Measurements from ENCODE around the gene OR7G1. TPM values are rescaled to one million over a fixed set of nuclear protein-coding genes. Genes with fewer than 3 reads are reported as not detected.

OR7G1 gene
- total RNA-seq, 2 donors from 2014 or later, result not detected

DNA sequence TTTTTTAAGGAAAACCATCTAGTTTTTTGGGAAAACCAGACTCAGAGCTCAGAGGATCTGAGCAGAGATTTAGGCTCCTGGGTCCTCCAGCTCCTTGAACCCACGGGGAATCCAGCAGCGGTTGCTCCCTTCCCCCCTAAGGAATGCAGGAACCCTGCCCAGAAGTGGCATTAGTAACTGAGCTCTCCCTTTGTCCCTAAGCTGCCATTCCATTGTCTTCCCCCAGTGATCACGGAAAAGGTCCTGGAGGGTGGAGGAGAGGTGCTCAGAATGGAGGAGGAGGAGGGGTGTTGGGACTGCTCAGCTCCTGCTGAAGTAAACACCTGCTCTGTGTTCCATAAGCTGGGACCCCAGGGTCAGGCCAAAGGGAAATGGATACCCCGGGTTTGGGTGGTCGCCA, 45.5 kb downstream of the OR7G1 start:
- Mint-ChIP-seq H3K27ac (no peak overlapping the region), H3K4me1 (no peaks in the 10 kb centered on the region), H3K27me3 (no peaks in the 10 kb centered on the region), H3K4me3 (no peak overlapping the region), H3K36me3 (ENCODE audit: low read depth) (no peaks in the 10 kb centered on the region)
- DNase-seq (no peak), ATAC-seq (no peak)
- no peaks in the 10 kb centered on the region for H3K9me3 ChIP-seq (ENCODE audit: control insufficient read depth, low read length, poor library complexity, severe bottlenecking)

DNA sequence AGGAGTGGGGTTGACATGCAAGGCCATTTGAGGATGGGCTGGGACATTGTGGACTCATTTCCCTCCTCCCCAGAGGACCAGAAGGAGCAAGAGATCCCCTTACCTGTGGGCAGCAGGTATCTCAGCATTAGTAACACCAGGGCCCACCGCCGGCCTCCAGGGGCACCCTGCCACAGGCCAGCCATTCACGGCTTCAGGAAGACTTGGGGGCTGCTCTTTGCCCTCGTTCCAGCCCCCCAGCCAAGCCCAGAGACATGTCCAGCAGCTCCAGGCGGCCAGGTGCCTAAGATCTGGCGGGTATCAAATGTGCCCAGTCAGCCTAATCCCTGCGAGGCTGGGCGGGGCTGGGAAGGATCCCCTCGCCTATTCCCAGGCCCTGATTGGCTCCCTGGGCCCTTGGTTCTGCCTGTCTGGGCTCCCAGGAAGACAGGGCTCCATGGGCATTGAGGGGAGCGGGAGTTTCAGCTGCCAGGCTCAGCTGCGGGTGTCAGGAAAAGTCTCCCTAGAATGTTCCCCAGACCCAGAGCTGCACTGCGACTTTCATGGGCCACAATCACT, 50.0 kb downstream of the OR7G1 start:
- ATAC-seq, result no peak
- no peaks in the 10 kb centered on the region for H3K27me3 Mint-ChIP-seq
- H3K9me3 ChIP-seq (ENCODE audit: control insufficient read depth, low read length, poor library complexity, severe bottlenecking), result no peaks in the 10 kb centered on the region
- H3K4me1 Mint-ChIP-seq, result no peaks in the 10 kb centered on the region
- DNase-seq, result no peak
- H3K4me3 Mint-ChIP-seq, result no peak overlapping the region
- peaks cover 2% of the 10 kb centered on the region for H3K36me3 Mint-ChIP-seq (ENCODE audit: low read depth)
- no peak overlapping the region for H3K27ac Mint-ChIP-seq

Other genes with a start within 250 kb of the OR7G1 start
- under 1 TPM in 1 of 2 donors, not detected in 1; 0.05 TPM for gene MUC16, start 105.4 kb downstream of the OR7G1 start, total RNA-seq
- gene OR1M1, start 28.7 kb downstream of the OR7G1 start, total RNA-seq, result not detected
- gene OR7G2, start 8.3 kb downstream of the OR7G1 start, total RNA-seq, result not detected
- not detected for gene OR7G3, start 11.2 kb upstream of the OR7G1 start, total RNA-seq
- 10 to 100 TPM; 66.2 to 77.4 TPM for gene ZNF317, start 24.6 kb upstream of the OR7G1 start, total RNA-seq
- not detected for gene OR7D2, start 63.2 kb upstream of the OR7G1 start, total RNA-seq
- gene OR7D4, start 103.8 kb upstream of the OR7G1 start, total RNA-seq, result not detected
- gene OR7E24, start 135.2 kb upstream of the OR7G1 start, total RNA-seq, result not detected
- gene ZNF699, start 194.1 kb upstream of the OR7G1 start, total RNA-seq, result 10 to 100 TPM; 11.3 to 12.0 TPM
- gene ZNF559, start 208.4 kb upstream of the OR7G1 start, total RNA-seq, result 10 to 100 TPM in 1 of 2 donors, 1 to 10 TPM in 1; 5.3 to 16.6 TPM
- 1 to 10 TPM in 1 of 2 donors, under 1 TPM in 1; 0.31 to 1.1 TPM for gene ZNF177, start 247.2 kb upstream of the OR7G1 start, total RNA-seq

All from T-helper 17 cell (primary cell).